ENCODE data around the gene WASF3. TPM values are rescaled to one million over a fixed set of nuclear protein-coding genes. Genes with fewer than 3 reads are reported as not detected.

The WASF3 gene
- total and polyA plus RNA-seq, 4 donors, result 0.82 to 4.9 (median 2.3) TPM

DNA sequence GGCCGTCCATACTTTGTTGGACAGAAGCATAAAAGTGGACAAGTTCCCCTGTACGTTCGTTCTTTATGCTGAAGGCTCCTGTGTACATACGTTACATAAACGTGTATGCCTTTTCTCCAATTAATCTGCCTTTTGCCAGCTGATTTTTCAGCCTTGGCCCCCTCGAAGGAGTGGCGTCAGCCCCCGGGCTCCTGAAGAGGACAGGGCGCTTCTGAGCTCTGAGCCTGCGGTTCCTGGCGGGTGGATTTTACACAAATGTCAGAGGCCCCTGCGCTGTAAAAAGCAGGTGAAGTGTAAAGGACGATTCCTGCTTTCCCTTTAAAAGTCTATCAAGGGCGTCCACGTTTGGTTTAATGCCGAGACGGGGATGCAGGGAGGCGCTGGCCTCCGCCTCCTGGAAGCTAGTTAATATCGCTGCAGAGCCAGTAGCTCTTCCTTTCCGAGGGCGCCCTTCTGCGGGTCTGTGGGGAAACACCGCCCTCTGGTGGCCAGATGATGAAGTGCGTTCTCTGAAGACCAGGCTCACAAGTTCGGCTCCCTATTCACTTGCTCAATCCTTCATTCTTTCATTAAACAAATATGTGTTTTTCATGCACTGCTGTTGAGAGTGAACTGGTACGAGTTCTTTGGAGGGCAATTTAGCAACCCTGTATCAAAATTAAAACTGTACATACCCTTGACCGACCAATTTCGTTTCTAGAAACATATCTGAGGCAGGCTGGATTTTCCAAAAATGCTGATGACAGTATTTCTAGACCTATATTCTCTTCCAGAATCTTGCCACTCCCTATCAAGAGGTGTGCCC, 141.1 kb downstream of the WASF3 start:
- no peaks in the 10 kb centered on the region for H3K27me3 ChIP-seq (ENCODE audit: control insufficient read depth in 4 of 4, insufficient read depth in 4 of 4, low read length in 3 of 4)
- WGBS, result 27% methylated on average over 29 of the region's 29 CpGs

More for the DNA sequence above, 141.1 kb downstream of the WASF3 start:
- TF ChIP-seq TAF1 (conservative IDR thresholded peaks at IDR 0.05), result no peak
- TF ChIP-seq, protein P1, sequence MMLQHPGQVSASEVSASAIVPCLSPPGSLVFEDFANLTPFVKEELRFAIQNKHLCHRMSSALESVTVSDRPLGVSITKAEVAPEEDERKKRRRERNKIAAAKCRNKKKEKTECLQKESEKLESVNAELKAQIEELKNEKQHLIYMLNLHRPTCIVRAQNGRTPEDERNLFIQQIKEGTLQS (IDR thresholded peaks at IDR 0.05), result no peak
- TF ChIP-seq SP1 (IDR thresholded peaks at IDR 0.05), result no peak
- TF ChIP-seq JUND (IDR thresholded peaks at IDR 0.05), result no peak
- TF ChIP-seq HNF4G (IDR thresholded peaks at IDR 0.05), result no peak
- TF ChIP-seq, protein P2, sequence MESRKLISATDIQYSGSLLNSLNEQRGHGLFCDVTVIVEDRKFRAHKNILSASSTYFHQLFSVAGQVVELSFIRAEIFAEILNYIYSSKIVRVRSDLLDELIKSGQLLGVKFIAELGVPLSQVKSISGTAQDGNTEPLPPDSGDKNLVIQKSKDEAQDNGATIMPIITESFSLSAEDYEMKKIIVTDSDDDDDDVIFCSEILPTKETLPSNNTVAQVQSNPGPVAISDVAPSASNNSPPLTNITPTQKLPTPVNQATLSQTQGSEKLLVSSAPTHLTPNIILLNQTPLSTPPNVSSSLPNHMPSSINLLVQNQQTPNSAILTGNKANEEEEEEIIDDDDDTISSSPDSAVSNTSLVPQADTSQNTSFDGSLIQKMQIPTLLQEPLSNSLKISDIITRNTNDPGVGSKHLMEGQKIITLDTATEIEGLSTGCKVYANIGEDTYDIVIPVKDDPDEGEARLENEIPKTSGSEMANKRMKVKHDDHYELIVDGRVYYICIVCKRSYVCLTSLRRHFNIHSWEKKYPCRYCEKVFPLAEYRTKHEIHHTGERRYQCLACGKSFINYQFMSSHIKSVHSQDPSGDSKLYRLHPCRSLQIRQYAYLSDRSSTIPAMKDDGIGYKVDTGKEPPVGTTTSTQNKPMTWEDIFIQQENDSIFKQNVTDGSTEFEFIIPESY (IDR thresholded peaks at IDR 0.05), result no peak
- TF ChIP-seq HNF4A (conservative IDR thresholded peaks at IDR 0.05), result no peak
- TF ChIP-seq, protein P3, sequence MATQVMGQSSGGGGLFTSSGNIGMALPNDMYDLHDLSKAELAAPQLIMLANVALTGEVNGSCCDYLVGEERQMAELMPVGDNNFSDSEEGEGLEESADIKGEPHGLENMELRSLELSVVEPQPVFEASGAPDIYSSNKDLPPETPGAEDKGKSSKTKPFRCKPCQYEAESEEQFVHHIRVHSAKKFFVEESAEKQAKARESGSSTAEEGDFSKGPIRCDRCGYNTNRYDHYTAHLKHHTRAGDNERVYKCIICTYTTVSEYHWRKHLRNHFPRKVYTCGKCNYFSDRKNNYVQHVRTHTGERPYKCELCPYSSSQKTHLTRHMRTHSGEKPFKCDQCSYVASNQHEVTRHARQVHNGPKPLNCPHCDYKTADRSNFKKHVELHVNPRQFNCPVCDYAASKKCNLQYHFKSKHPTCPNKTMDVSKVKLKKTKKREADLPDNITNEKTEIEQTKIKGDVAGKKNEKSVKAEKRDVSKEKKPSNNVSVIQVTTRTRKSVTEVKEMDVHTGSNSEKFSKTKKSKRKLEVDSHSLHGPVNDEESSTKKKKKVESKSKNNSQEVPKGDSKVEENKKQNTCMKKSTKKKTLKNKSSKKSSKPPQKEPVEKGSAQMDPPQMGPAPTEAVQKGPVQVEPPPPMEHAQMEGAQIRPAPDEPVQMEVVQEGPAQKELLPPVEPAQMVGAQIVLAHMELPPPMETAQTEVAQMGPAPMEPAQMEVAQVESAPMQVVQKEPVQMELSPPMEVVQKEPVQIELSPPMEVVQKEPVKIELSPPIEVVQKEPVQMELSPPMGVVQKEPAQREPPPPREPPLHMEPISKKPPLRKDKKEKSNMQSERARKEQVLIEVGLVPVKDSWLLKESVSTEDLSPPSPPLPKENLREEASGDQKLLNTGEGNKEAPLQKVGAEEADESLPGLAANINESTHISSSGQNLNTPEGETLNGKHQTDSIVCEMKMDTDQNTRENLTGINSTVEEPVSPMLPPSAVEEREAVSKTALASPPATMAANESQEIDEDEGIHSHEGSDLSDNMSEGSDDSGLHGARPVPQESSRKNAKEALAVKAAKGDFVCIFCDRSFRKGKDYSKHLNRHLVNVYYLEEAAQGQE (IDR thresholded peaks at IDR 0.05), result no peak
- TF ChIP-seq GABPA (IDR thresholded peaks at IDR 0.05 in 1 of 2, conservative IDR thresholded peaks at IDR 0.05 in 1 of 2), result no peak
- TF ChIP-seq, protein P4, sequence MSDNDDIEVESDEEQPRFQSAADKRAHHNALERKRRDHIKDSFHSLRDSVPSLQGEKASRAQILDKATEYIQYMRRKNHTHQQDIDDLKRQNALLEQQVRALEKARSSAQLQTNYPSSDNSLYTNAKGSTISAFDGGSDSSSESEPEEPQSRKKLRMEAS (IDR thresholded peaks at IDR 0.05), result no peak
- TF ChIP-seq NR2F2 (IDR thresholded peaks at IDR 0.05), result no peak
- no peak for TF ChIP-seq EGR1 (IDR thresholded peaks at IDR 0.05; ENCODE audit: low read depth in 2 of 2)
- TF ChIP-seq FOXA1 (IDR thresholded peaks at IDR 0.05), result no peak
- peak; percentile 98 for TF ChIP-seq RAD21 (IDR thresholded peaks at IDR 0.05)
- TF ChIP-seq FOXA2 (IDR thresholded peaks at IDR 0.05), result no peak
- TF ChIP-seq RXRA (IDR thresholded peaks at IDR 0.05), result peak in 1 of 2 donors; percentile 11
- TF ChIP-seq YY1 (IDR thresholded peaks at IDR 0.05), result no peak
- TF ChIP-seq, protein P5, sequence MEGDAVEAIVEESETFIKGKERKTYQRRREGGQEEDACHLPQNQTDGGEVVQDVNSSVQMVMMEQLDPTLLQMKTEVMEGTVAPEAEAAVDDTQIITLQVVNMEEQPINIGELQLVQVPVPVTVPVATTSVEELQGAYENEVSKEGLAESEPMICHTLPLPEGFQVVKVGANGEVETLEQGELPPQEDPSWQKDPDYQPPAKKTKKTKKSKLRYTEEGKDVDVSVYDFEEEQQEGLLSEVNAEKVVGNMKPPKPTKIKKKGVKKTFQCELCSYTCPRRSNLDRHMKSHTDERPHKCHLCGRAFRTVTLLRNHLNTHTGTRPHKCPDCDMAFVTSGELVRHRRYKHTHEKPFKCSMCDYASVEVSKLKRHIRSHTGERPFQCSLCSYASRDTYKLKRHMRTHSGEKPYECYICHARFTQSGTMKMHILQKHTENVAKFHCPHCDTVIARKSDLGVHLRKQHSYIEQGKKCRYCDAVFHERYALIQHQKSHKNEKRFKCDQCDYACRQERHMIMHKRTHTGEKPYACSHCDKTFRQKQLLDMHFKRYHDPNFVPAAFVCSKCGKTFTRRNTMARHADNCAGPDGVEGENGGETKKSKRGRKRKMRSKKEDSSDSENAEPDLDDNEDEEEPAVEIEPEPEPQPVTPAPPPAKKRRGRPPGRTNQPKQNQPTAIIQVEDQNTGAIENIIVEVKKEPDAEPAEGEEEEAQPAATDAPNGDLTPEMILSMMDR (IDR thresholded peaks at IDR 0.05; ENCODE audit: low read depth, low read length, missing input control), result peak; percentile 98
- Histone ChIP-seq H3K27ac (ENCODE audit: low read depth in 1 of 2, low read length in 2 of 2) (no peak overlapping the region), H3K4me3 (ENCODE audit: low read depth in 1 of 3, low read length in 3 of 3) (no peak overlapping the region), H3K9ac (ENCODE audit: low read depth in 1 of 2, low read length in 2 of 2) (no peak overlapping the region), H3K4me1 (ENCODE audit: control insufficient read depth in 4 of 4, insufficient read depth in 4 of 4, low read length in 3 of 4) (no peaks in the 10 kb centered on the region), H3K9me3 (ENCODE audit: control insufficient read depth in 4 of 4, low read length in 3 of 4) (no peaks in the 10 kb centered on the region), H3K36me3 (ENCODE audit: control insufficient read depth in 4 of 4, insufficient read depth in 3 of 4, low read depth in 1 of 4, low read length in 3 of 4) (no peaks in the 10 kb centered on the region)
- peak; percentile 87 for DNase-seq (ENCODE audit: low spot score)
